Mucosa of descending colon (tissue), 3 donors: ENCODE data around the gene SYCP3. TPM values are rescaled to one million over a fixed set of nuclear protein-coding genes. Genes with fewer than 3 reads are reported as not detected.

Experiments
- ATAC-seq: fragments of 200-7000 bp; cut with Tn5 transposase; one replicate; pipeline ENCODE4 v1.9.1; 2020; ENCODE audit warnings: mild to moderate bottlenecking, moderate library complexity
- DNase-seq, 3 donors: peaks; one replicate each; pipeline ENCODE4 v3.0.0-alpha.2; 2020
- H3K36me3 ChIP-seq: fragments of 200-600 bp; one replicate; pipeline ENCODE4 v1.8.0; 2021; ENCODE audit warnings: low read depth, mild to moderate bottlenecking
- H3K4me1 ChIP-seq: fragments of 200-600 bp; one replicate; pipeline ENCODE4 v1.8.0; 2021; ENCODE audit warnings: low read depth, mild to moderate bottlenecking
- H3K4me3 ChIP-seq: fragments of 200-600 bp; one replicate; pipeline ENCODE4 v1.8.0; 2021; ENCODE audit warnings: mild to moderate bottlenecking
- H3K9me3 ChIP-seq: fragments of 200-600 bp; one replicate; pipeline ENCODE4 v1.8.0; 2021; ENCODE audit warnings: mild to moderate bottlenecking
- intact Hi-C, 2 donors: fragments of 100-400 bp; cut with DNase I in 1 of 2; cut with micrococcal nuclease in 1 of 2; formaldehyde crosslinking; loops; one replicate each; pipeline versions ENCODE4 v1.11.0 to v1.11.1; 2022; cut with DNase I, micrococcal nuclease
- total RNA-seq, 3 donors: library from RNA; stranded (reverse); fragmentation: NEBNext Ultra II Directional in 2 of 3; extraction: Animal tissue kit (Norgen Biotek cat#: 25700) in 2 of 3; gene quantifications; one replicate each; pipeline versions ENCODE4 v1.2.1 to v1.2.4, GENCODE V29; 2021 to 2023
- TF ChIP-seq, protein P1 (sequence below): fragments of 200-600 bp; IDR thresholded peaks from one replicate; pipeline ENCODE4 v1.8.0; 2022; ENCODE audit warnings: antibody characterized with exemption, mild to moderate bottlenecking
- donor health status: DM: no; HTN: no; CAD: no; lungs with moderate emphysema.
- donor health status: DM: no; HTN: no; CAD: no.
- donor health status: DM: no; HTN: yes; CAD: no.

The SYCP3 gene
- total RNA-seq, 3 donors from 2014 or later = 0.07 to 0.28 TPM; not detected in 1

DNA sequence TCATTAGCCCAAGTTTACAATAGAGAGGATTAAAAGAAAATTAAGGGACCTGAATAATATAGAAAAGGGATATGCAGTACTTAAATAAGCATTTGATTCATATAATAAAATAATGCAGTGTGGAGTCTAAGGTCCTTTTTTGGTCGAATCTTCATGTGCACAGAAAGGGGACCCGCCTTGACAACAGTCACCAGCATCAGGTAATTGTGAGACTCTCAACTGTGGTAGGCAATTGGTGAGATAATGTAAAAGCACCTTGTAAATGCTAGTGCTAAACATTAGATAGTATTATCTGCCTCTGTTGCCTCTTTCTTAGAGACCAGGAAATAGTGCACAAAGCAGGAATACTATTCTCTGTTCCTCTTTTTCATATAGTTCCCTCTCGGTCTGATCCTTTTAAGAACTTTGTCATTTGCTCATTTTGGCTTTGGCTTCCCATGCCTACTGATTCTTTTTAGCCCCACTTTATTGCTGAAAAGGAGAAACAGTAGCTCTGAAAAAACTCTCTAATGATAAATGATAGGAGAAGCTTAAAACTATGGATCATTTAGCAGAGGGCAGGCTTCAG lies 24.3 kb downstream of the SYCP3 start:
- ATAC-seq (peak; percentile 34), DNase-seq (no peak)
- intact Hi-C loops = no loop called here
- TF ChIP-seq, protein P1, sequence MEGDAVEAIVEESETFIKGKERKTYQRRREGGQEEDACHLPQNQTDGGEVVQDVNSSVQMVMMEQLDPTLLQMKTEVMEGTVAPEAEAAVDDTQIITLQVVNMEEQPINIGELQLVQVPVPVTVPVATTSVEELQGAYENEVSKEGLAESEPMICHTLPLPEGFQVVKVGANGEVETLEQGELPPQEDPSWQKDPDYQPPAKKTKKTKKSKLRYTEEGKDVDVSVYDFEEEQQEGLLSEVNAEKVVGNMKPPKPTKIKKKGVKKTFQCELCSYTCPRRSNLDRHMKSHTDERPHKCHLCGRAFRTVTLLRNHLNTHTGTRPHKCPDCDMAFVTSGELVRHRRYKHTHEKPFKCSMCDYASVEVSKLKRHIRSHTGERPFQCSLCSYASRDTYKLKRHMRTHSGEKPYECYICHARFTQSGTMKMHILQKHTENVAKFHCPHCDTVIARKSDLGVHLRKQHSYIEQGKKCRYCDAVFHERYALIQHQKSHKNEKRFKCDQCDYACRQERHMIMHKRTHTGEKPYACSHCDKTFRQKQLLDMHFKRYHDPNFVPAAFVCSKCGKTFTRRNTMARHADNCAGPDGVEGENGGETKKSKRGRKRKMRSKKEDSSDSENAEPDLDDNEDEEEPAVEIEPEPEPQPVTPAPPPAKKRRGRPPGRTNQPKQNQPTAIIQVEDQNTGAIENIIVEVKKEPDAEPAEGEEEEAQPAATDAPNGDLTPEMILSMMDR = no peak
- Histone ChIP-seq H3K4me3 (no peak overlapping the region), H3K36me3 (no peaks in the 10 kb centered on the region), H3K9me3 (no peaks in the 10 kb centered on the region), H3K4me1 (peaks cover 22% of the 10 kb centered on the region)

- Histone ChIP-seq H3K9me3 (no peaks in the 10 kb centered on the region), H3K4me3 (no peak overlapping the region), H3K4me1 (peaks cover 25% of the 10 kb centered on the region), H3K36me3 (no peaks in the 10 kb centered on the region)
- DNase-seq (no peak), ATAC-seq (peak; percentile 46)
- intact Hi-C loops = no loop called here
- TF ChIP-seq, protein P1 = no peak
Observed at GRCh38 chr12:101713930-101714329, 25.3 kb downstream of the SYCP3 start.

DNA sequence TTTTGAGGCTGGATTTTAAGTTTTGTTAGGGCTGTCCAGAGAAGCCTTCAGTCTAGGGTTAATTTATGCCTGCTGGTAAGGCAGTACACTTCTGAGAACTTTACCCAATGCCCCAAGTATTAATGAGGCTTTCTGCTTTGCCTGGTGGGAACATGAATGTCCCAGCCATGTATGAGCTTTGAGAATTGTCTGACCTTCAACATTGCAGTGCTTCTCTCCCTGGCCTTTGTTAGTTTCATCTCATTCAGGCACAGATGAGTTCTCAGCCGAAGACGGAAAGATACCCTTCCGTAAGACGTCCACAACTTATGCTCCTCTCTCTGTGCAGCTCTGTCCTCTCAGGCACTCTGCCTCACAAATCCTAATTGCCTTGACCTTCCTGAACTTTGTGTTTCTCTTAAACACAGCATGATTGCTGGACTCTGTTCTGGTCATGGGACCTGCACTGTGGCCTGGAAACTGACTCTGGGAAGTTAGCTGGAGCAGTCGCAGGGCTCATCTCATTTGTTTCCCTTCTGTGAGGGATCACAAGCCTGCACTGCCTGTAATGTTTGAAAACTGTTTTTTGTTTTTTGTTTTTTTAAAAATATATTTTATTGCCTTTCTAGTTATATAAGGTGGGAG lies 26.1 kb downstream of the SYCP3 start:
- Histone ChIP-seq H3K4me3 (no peak overlapping the region), H3K4me1 (peaks cover 25% of the 10 kb centered on the region), H3K9me3 (no peaks in the 10 kb centered on the region), H3K36me3 (no peaks in the 10 kb centered on the region)
- intact Hi-C loops = no loop called here
- TF ChIP-seq, protein P1 = no peak
- ATAC-seq (peak; percentile 86), DNase-seq (peak in 2 of 3 donors; percentile 56 to 70)

DNA sequence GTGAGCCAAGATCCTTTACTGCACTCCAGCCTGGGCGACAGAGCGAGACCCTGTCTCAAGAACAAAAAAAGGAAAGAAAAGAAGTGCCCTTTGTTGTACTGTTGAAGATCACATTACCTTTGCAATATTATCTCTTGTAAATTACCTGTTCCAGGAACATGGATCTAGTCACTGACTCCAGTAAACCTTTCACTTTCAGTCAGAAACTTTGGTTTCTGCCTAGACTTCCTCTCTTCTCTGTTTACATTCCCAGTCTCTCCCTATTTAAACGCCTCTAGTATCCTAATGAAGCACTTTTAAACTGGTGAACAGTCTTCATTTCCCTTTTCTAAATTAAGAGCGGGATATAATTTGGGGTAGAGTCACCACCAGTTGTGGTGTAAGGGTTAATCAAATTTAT lies 29.0 kb downstream of the SYCP3 start:
- peaks cover 42% of the 10 kb centered on the region for H3K4me1 ChIP-seq
- no peaks in the 10 kb centered on the region for H3K36me3 ChIP-seq
- intact Hi-C loops = no loop called here
- no peak for DNase-seq
- ATAC-seq = peak; percentile 48
- no peaks in the 10 kb centered on the region for H3K9me3 ChIP-seq
- H3K4me3 ChIP-seq = no peak overlapping the region
- TF ChIP-seq, protein P1 = no peak

DNA sequence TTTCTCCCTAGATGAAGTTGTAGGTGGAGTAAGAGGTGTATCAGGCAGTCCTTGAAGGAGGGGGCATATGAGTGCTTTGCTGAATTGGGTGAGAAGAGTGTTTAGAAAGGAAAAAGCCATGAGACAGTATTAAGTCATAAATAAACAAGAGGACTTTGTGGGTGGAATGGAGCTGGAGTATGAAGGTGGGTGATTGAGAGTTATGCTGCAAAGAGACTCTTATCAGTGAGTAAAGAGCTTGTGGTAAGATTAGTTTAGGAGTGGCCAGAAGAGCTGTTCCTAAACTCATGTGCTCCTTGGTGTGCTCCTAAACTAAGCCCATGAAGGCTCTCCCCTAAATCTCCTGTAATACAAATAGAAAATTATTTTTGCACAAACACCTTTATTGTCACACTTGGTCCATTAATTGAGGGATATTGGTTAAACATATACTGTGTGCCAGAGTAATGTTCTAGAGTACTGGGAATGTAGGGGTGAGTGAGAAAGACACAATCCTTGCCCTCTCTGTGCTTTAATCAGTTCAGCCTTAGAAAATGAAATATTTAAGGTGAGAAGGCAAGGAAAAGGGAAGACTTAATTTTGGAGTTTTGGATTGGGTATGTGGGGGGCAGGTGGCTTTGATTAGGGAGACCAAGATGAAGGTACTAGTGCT lies 32.0 kb downstream of the SYCP3 start:
- intact Hi-C loops = no loop called here
- DNase-seq (no peak), ATAC-seq (peak; percentile 61)
- Histone ChIP-seq H3K4me1 (peaks cover 32% of the 10 kb centered on the region), H3K9me3 (no peaks in the 10 kb centered on the region), H3K36me3 (no peaks in the 10 kb centered on the region), H3K4me3 (no peak overlapping the region)
- TF ChIP-seq, protein P1 = no peak
